ENCODE measurements around the gene MUC2. TPM values are rescaled to one million over a fixed set of nuclear protein-coding genes. Genes with fewer than 3 reads are reported as not detected.

Gene MUC2
- total and polyA plus RNA-seq, 2 of the 4 experiments (the other 2 are of a cell fraction): not detected

DNA sequence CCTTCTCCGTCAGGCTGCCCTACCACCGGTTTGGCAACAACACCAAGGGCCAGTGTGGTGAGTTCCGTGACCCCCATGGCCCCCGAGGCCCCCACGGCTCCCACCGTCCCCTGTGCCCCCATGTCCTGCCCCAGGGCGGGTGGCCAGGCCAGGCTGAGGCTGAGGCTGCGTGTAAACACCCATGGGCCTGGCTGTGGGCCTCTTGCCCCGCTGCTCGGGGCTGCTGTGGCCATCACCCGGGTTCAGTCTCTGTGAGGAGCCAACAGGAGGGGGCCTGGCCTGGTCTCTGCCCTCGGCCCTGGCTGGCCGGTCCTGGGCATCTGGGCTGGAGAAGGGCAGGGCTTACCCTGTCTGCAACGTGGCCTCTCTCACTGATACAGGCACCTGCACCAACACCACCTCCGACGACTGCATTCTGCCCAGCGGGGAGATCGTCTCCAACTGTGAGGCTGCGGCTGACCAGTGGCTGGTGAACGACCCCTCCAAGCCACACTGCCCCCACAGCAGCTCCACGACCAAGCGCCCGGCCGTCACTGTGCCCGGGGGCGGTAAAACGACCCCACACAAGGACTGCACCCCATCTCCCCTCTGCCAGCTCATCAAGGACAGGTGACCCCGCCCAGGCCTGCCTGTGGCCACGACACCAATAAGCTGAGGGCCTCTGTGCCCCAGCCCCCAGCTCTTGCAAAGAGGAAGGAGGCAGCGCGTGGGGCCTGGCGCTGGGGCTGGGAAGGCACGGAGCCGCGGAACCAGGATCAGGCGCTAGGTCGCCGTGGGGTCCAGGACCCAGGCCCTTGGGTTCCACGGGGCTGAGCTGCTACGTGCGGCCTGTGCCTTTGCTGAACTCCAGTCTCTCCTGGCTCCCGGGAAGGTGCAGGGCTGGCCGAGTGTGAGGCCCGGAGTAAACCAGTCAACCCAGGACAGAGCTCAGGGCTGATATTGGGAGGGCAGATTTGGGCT lies 29.0 kb downstream of the MUC2 start:
- no peak overlapping the region for H3K23ac ChIP-seq (ENCODE audit: low read depth, low read length)
- ChIA-PET CTCF (no interaction called here), POLR2A (ENCODE audit: unreplicated experiment) (no interaction called here)
- no peak overlapping the region for H2BK15ac ChIP-seq (ENCODE audit: low read depth, low read length)
- peaks cover 9% of the 10 kb centered on the region; the same call in 1 of the 2 replicates for H3K9me3 ChIP-seq (ENCODE audit: control insufficient read depth, insufficient read depth, low read length)
- no peak overlapping the region for H3K18ac ChIP-seq (ENCODE audit: low read depth, low read length)
- H3K4ac ChIP-seq (ENCODE audit: low read depth, low read length): no peak overlapping the region
- no peak overlapping the region for H4K5ac ChIP-seq (ENCODE audit: low read depth, low read length)
- no peak for DNase-seq
- H4K91ac ChIP-seq (ENCODE audit: insufficient read depth, low read depth, low read length): no peak overlapping the region
- no peak overlapping the region for H3K56ac ChIP-seq (ENCODE audit: extremely low read depth, insufficient read depth, low read length)
- no peaks in the 10 kb centered on the region for H4K20me1 ChIP-seq (ENCODE audit: insufficient read depth, low read length)
- H3K4me1 ChIP-seq (ENCODE audit: control insufficient read depth, insufficient read depth, low read length): no peaks in the 10 kb centered on the region
- no peak overlapping the region for H2BK20ac ChIP-seq (ENCODE audit: low read depth, low read length)
- no peak overlapping the region for H3K14ac ChIP-seq (replicated peaks; ENCODE audit: low read depth, low read length)
- no peak for ATAC-seq (ENCODE audit: low read depth)
- 59% methylated on average over 23 of the region's 44 CpGs; no CpG with 5 or more reads in 1 of the 2 experiments for WGBS, 2 experiments (ENCODE audit: extremely low coverage in 2 of 2, insufficient read length in 1 of 2)
- no TSS peak for BruUV-seq (replicated peaks)
- no peak overlapping the region for H2BK5ac ChIP-seq (ENCODE audit: low read depth, low read length, poor library complexity, severe bottlenecking)
- H2BK120ac ChIP-seq (ENCODE audit: low read depth, low read length): no peak overlapping the region
- H2AFZ ChIP-seq (replicated peaks; ENCODE audit: low read length, poor library complexity): no peak overlapping the region
- H3K9ac ChIP-seq (ENCODE audit: low read depth, low read length): no peak overlapping the region
- no peak overlapping the region for H2AK9ac ChIP-seq (replicated peaks; ENCODE audit: low read depth, low read length, poor library complexity)
- H3K27ac ChIP-seq (ENCODE audit: insufficient read depth, low read length): no peak overlapping the region
- TF ChIP-seq MXI1 (IDR thresholded peaks at IDR 0.05; ENCODE audit: borderline replicate concordance, low read depth, low read length) (no peak), SMC3 (IDR thresholded peaks at IDR 0.05; ENCODE audit: low read depth, low read length) (no peak)
- TF ChIP-seq, protein P1, sequence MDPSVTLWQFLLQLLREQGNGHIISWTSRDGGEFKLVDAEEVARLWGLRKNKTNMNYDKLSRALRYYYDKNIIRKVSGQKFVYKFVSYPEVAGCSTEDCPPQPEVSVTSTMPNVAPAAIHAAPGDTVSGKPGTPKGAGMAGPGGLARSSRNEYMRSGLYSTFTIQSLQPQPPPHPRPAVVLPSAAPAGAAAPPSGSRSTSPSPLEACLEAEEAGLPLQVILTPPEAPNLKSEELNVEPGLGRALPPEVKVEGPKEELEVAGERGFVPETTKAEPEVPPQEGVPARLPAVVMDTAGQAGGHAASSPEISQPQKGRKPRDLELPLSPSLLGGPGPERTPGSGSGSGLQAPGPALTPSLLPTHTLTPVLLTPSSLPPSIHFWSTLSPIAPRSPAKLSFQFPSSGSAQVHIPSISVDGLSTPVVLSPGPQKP (IDR thresholded peaks at IDR 0.05; ENCODE audit: borderline replicate concordance, low read depth, low read length): no peak
- peaks cover 12% of the 10 kb centered on the region; the same call in 1 of the 2 replicates for H3K27me3 ChIP-seq (ENCODE audit: control insufficient read depth, insufficient read depth, low read length)
- H3K9me1 ChIP-seq (ENCODE audit: insufficient read depth, low read length): no peaks in the 10 kb centered on the region
- in situ Hi-C loops (cut with MboI; ENCODE audit: low sequenced_read_pairs): no loop called here
- H3K4me2 ChIP-seq (ENCODE audit: low read depth, low read length): no peak overlapping the region
- H2AK5ac ChIP-seq (ENCODE audit: low read depth, low read length): no peak overlapping the region
- no peaks in the 10 kb centered on the region for H3K79me1 ChIP-seq (ENCODE audit: low read depth in 1 of 2, low read length in 2 of 2)
- H3K36me3 ChIP-seq (ENCODE audit: control insufficient read depth, insufficient read depth, low read length): no peaks in the 10 kb centered on the region
- H3K4me3 ChIP-seq (ENCODE audit: insufficient read depth, low read depth, low read length): no peak overlapping the region
- H4K8ac ChIP-seq (ENCODE audit: low read depth in 2 of 2, low read length in 2 of 2): no peak overlapping the region
- dilution Hi-C loops (cut with HindIII; ENCODE audit: low sequenced_read_pairs, unreplicated experiment): no loop called here
- intact Hi-C loops (cut with micrococcal nuclease): no loop called here

Data from IMR-90 (cell line).